GM21576 (cell line): ENCODE measurements around the gene RBM10.

Source experiments
- ATAC-seq: cut with Tn5 transposase; IDR thresholded peaks from one replicate; pipeline ENCODE4 v1.9.1; 2021; ENCODE audit warnings: mild to moderate bottlenecking, moderate library complexity; ENCODE audit not compliant: unreplicated experiment

Gene RBM10

GRCh38 chrX:47146936-47147859, 2.2 kb downstream of the RBM10 start:
- no peak for ATAC-seq

GRCh38 chrX:47148946-47149345, 3.9 kb downstream of the RBM10 start:
- ATAC-seq, result no peak

- ATAC-seq, result no peak
These were observed 6.4 kb downstream of the RBM10 start for GRCh38 chrX:47151435-47151834.

GRCh38 chrX:47156611-47157520, 11.8 kb downstream of the RBM10 start:
- no peak for ATAC-seq

- ATAC-seq, result no peak
These were observed 13.1 kb downstream of the RBM10 start for GRCh38 chrX:47158131-47158530.

GRCh38 chrX:47158781-47159180, 13.8 kb downstream of the RBM10 start:
- no peak for ATAC-seq

GRCh38 chrX:47160781-47161180, 15.8 kb downstream of the RBM10 start:
- ATAC-seq, result no peak

- ATAC-seq, result no peak
These were observed 18.0 kb downstream of the RBM10 start for GRCh38 chrX:47162927-47163583.

GRCh38 chrX:47164420-47164819, 19.4 kb downstream of the RBM10 start:
- no peak for ATAC-seq

- ATAC-seq, result no peak
These were observed 21.1 kb downstream of the RBM10 start for GRCh38 chrX:47166126-47166525.

- no peak for ATAC-seq
These were observed 23.6 kb downstream of the RBM10 start for GRCh38 chrX:47168495-47169073.

GRCh38 chrX:47169273-47169672, 24.3 kb downstream of the RBM10 start:
- ATAC-seq, result no peak

GRCh38 chrX:47169726-47170515, 24.9 kb downstream of the RBM10 start:
- no peak for ATAC-seq

GRCh38 chrX:47170861-47171692, 26.1 kb downstream of the RBM10 start:
- no peak for ATAC-seq

GRCh38 chrX:47171996-47172395, 27.0 kb downstream of the RBM10 start:
- ATAC-seq, result no peak

- ATAC-seq, result no peak
These were observed 27.5 kb downstream of the RBM10 start for GRCh38 chrX:47172549-47172948.

- no peak for ATAC-seq
These were observed 28.2 kb downstream of the RBM10 start for GRCh38 chrX:47172971-47173792.

- no peak for ATAC-seq
These were observed 29.4 kb downstream of the RBM10 start for GRCh38 chrX:47174376-47174775.
